ENCODE results near the gene CLCNKA.

- TF ChIP-seq MAX (IDR thresholded peaks at IDR 0.05) (no peak), REST (IDR thresholded peaks at IDR 0.05; ENCODE audit: low read depth) (no peak), EP300 (IDR thresholded peaks at IDR 0.05; ENCODE audit: borderline replicate concordance) (no peak)
Observed at GRCh38 chr1:16018749-16019643, 2.8 kb upstream of the CLCNKA start.
